Neural cell (in vitro differentiated cells): ENCODE results near the gene EYS. TPM values are rescaled to one million over a fixed set of nuclear protein-coding genes. Genes with fewer than 3 reads are reported as not detected.

Experiments
- H2AFZ ChIP-seq: fragments of 200-600, 300-800 bp; sonication (generic), shearing (Covaris generic); 2 replicates; pipeline ENCODE4 v1.6.0; 2014; ENCODE audit warnings: low read depth, mild to moderate bottlenecking, antibody characterized with exemption, low read length, moderate library complexity
- H3F3A ChIP-seq: fragments of 200-600 bp; shearing (Covaris generic); 2 replicates; pipeline ENCODE4 v1.6.1; 2016; ENCODE audit warnings: mild to moderate bottlenecking, moderate library complexity, mixed read lengths, antibody characterized with exemption, low read length; ENCODE audit not compliant: insufficient read depth, poor library complexity, severe bottlenecking
- H3K27ac ChIP-seq: fragments of 200-600, 300-800 bp; sonication (generic), shearing (Covaris generic); 2 replicates; pipeline ENCODE4 v1.5.1; 2014; ENCODE audit warnings: mild to moderate bottlenecking, low read length, moderate library complexity
- H3K27me3 ChIP-seq: fragments of 300-800, 200-600 bp; sonication (generic), shearing (Covaris generic); 2 replicates; pipeline ENCODE4 v1.6.0; 2014; ENCODE audit warnings: mild to moderate bottlenecking, low read depth, low read length, moderate library complexity; ENCODE audit not compliant: insufficient read depth
- H3K36me3 ChIP-seq: fragments of 300-800, 200-600 bp; sonication (generic), shearing (Covaris generic); 2 replicates; pipeline ENCODE4 v1.5.1; 2014; ENCODE audit warnings: mild to moderate bottlenecking, antibody characterized with exemption, low read length, moderate library complexity; ENCODE audit not compliant: insufficient read depth
- H3K4me2 ChIP-seq: fragments of 300-800, 200-600 bp; sonication (generic), shearing (Covaris generic); 2 replicates; pipeline ENCODE4 v1.6.0; 2014; ENCODE audit warnings: mild to moderate bottlenecking, low read length
- H3K4me3 ChIP-seq: fragments of 300-800, 200-600 bp; sonication (generic), shearing (Covaris generic); 2 replicates; pipeline ENCODE4 v1.5.1; 2014; ENCODE audit warnings: mild to moderate bottlenecking, low read length, moderate library complexity
- H3K79me2 ChIP-seq: fragments of 200-600 bp; shearing (Covaris generic); replicated peaks from 2 replicates; pipeline ENCODE4 v1.6.0; 2014; ENCODE audit warnings: mild to moderate bottlenecking, low read length, moderate library complexity; ENCODE audit not compliant: insufficient read depth
- H3K9ac ChIP-seq: fragments of 300-800, 200-600 bp; sonication (generic), shearing (Covaris generic); 2 replicates; pipeline ENCODE4 v1.6.1; 2016; ENCODE audit warnings: mild to moderate bottlenecking, low read length, mixed read lengths
- H3K9me2 ChIP-seq: fragments of 200-600 bp; shearing (Covaris generic); 2 replicates; pipeline ENCODE4 v1.6.1; 2016; ENCODE audit warnings: mild to moderate bottlenecking, low read length, mixed read lengths; ENCODE audit not compliant: insufficient read depth
- H3K9me3 ChIP-seq: fragments of 200-600, 300-800 bp; sonication (generic), shearing (Covaris generic); 2 replicates; pipeline ENCODE4 v1.6.1; 2016; ENCODE audit warnings: mild to moderate bottlenecking, mixed run types, low read length, moderate library complexity, mixed read lengths
- H4K20me1 ChIP-seq: fragments of 200-600 bp; shearing (Covaris generic); 2 replicates; pipeline ENCODE4 v1.6.1; 2016; ENCODE audit warnings: mild to moderate bottlenecking, mixed run types; ENCODE audit not compliant: insufficient read depth
- EP300 ChIP-seq: fragments of 450-650 bp; conservative IDR thresholded peaks from 2 replicates; pipeline ENCODE4 v1.6.1; 2014; ENCODE audit warnings: antibody characterized with exemption, mild to moderate bottlenecking, moderate library complexity; ENCODE audit not compliant: poor library complexity, severe bottlenecking
- EZH2 ChIP-seq: fragments of 200-600, 300-800 bp; shearing (Covaris generic), sonication (generic); IDR thresholded peaks from 2 replicates; pipeline ENCODE4 v1.6.1; 2014; ENCODE audit warnings: antibody characterized with exemption, low read length, borderline replicate concordance, mild to moderate bottlenecking; ENCODE audit not compliant: insufficient read depth, poor library complexity, severe bottlenecking
- MXI1 ChIP-seq: fragments of 450-650 bp; conservative IDR thresholded peaks from 2 replicates; pipeline ENCODE4 v1.6.1; 2014; ENCODE audit warnings: antibody characterized with exemption, mild to moderate bottlenecking; ENCODE audit not compliant: poor library complexity, severe bottlenecking
- POLR2AphosphoS5 ChIP-seq: IDR thresholded peaks from 2 replicates; pipeline ENCODE4 v1.6.1; 2012
- RAD21 ChIP-seq: fragments of 450-650 bp; conservative IDR thresholded peaks from 2 replicates; pipeline ENCODE4 v1.6.1; 2014; ENCODE audit warnings: antibody characterized with exemption, mild to moderate bottlenecking, moderate library complexity
- SMC3 ChIP-seq: fragments of 450-650 bp; conservative IDR thresholded peaks from 2 replicates; pipeline ENCODE4 v1.6.1; 2014; ENCODE audit warnings: antibody characterized with exemption, mild to moderate bottlenecking, moderate library complexity; ENCODE audit not compliant: poor library complexity
- TAF1 ChIP-seq: IDR thresholded peaks from 2 replicates; pipeline ENCODE4 v1.6.1; 2012; ENCODE audit warnings: low read depth
- polyA plus RNA-seq: library from polyadenylated mRNA; depleted of rRNA; stranded (reverse); fragments of >200 nt; gene quantifications from 2 replicates; pipeline ENCODE4 v1.2.3, GENCODE V29; 2014
- TF ChIP-seq, protein P1 (sequence below): fragments of 450-650 bp; IDR thresholded peaks from 2 replicates; pipeline ENCODE4 v1.5.1; 2014; ENCODE audit warnings: antibody characterized with exemption, mild to moderate bottlenecking, moderate library complexity; ENCODE audit not compliant: poor library complexity, severe bottlenecking
- TF ChIP-seq, protein P2 (sequence below): IDR thresholded peaks from 2 replicates; pipeline ENCODE4 v1.6.1; 2012; ENCODE audit warnings: borderline replicate concordance

EYS gene
- polyA plus RNA-seq, 1 donor from 2014 or later, result 0.38 TPM

GRCh38 chr6:63742060-63742459, 1965.0 kb downstream of the EYS start:
- H4K20me1 ChIP-seq, result no peaks in the 10 kb centered on the region
- no peak overlapping the region for H3K9ac ChIP-seq
- no peaks in the 10 kb centered on the region for H3F3A ChIP-seq
- no peaks in the 10 kb centered on the region for H3K9me3 ChIP-seq
- H3K4me2 ChIP-seq, result no peak overlapping the region
- no peak overlapping the region for H3K27ac ChIP-seq
- H3K27me3 ChIP-seq, result no peaks in the 10 kb centered on the region
- no peak overlapping the region for H2AFZ ChIP-seq
- no peaks in the 10 kb centered on the region for H3K36me3 ChIP-seq
- H3K9me2 ChIP-seq, result no peaks in the 10 kb centered on the region
- TF ChIP-seq MXI1, result no peak
- TF ChIP-seq SMC3, result no peak
- TF ChIP-seq, protein P1, sequence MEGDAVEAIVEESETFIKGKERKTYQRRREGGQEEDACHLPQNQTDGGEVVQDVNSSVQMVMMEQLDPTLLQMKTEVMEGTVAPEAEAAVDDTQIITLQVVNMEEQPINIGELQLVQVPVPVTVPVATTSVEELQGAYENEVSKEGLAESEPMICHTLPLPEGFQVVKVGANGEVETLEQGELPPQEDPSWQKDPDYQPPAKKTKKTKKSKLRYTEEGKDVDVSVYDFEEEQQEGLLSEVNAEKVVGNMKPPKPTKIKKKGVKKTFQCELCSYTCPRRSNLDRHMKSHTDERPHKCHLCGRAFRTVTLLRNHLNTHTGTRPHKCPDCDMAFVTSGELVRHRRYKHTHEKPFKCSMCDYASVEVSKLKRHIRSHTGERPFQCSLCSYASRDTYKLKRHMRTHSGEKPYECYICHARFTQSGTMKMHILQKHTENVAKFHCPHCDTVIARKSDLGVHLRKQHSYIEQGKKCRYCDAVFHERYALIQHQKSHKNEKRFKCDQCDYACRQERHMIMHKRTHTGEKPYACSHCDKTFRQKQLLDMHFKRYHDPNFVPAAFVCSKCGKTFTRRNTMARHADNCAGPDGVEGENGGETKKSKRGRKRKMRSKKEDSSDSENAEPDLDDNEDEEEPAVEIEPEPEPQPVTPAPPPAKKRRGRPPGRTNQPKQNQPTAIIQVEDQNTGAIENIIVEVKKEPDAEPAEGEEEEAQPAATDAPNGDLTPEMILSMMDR, result no peak
- TF ChIP-seq, protein P2, sequence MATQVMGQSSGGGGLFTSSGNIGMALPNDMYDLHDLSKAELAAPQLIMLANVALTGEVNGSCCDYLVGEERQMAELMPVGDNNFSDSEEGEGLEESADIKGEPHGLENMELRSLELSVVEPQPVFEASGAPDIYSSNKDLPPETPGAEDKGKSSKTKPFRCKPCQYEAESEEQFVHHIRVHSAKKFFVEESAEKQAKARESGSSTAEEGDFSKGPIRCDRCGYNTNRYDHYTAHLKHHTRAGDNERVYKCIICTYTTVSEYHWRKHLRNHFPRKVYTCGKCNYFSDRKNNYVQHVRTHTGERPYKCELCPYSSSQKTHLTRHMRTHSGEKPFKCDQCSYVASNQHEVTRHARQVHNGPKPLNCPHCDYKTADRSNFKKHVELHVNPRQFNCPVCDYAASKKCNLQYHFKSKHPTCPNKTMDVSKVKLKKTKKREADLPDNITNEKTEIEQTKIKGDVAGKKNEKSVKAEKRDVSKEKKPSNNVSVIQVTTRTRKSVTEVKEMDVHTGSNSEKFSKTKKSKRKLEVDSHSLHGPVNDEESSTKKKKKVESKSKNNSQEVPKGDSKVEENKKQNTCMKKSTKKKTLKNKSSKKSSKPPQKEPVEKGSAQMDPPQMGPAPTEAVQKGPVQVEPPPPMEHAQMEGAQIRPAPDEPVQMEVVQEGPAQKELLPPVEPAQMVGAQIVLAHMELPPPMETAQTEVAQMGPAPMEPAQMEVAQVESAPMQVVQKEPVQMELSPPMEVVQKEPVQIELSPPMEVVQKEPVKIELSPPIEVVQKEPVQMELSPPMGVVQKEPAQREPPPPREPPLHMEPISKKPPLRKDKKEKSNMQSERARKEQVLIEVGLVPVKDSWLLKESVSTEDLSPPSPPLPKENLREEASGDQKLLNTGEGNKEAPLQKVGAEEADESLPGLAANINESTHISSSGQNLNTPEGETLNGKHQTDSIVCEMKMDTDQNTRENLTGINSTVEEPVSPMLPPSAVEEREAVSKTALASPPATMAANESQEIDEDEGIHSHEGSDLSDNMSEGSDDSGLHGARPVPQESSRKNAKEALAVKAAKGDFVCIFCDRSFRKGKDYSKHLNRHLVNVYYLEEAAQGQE, result no peak
- TF ChIP-seq RAD21, result no peak
- no peak for TF ChIP-seq EP300
- TF ChIP-seq POLR2AphosphoS5, result no peak
- TF ChIP-seq EZH2, result no peak
- no peak for TF ChIP-seq TAF1
- H3K4me3 ChIP-seq, result no peak overlapping the region
- H3K79me2 ChIP-seq, result no peaks in the 10 kb centered on the region

- H4K20me1 ChIP-seq, result no peaks in the 10 kb centered on the region
- no peaks in the 10 kb centered on the region for H3F3A ChIP-seq
- H3K4me2 ChIP-seq, result no peak overlapping the region
- H3K27ac ChIP-seq, result no peak overlapping the region
- H3K27me3 ChIP-seq, result no peaks in the 10 kb centered on the region
- no peaks in the 10 kb centered on the region for H3K36me3 ChIP-seq
- no peak overlapping the region for H3K4me3 ChIP-seq
- no peak overlapping the region for H3K9ac ChIP-seq
- no peaks in the 10 kb centered on the region for H3K9me3 ChIP-seq
- no peaks in the 10 kb centered on the region for H3K9me2 ChIP-seq
- TF ChIP-seq MXI1 (no peak), TAF1 (no peak), EP300 (no peak), POLR2AphosphoS5 (no peak), EZH2 (no peak), RAD21 (no peak), SMC3 (no peak)
- TF ChIP-seq, protein P2, result no peak
- TF ChIP-seq, protein P1, result no peak
- H2AFZ ChIP-seq, result no peak overlapping the region
- no peaks in the 10 kb centered on the region for H3K79me2 ChIP-seq
Measured at GRCh38 chr6:63740709-63741108, 1966.3 kb downstream of the EYS start.
